GM12892 (cell line): Measurements from ENCODE around the gene GMNN.
"Not testable (repeated sequence)": the region's sequence is repeated elsewhere in the genome, so short reads cannot be mapped to it uniquely, and the experiment has no call there.

Experiments used
- POLR2AphosphoS5 ChIP-seq: IDR thresholded peaks from 2 replicates; pipeline ENCODE4 v1.6.1; 2011; ENCODE audit warnings: low read depth, low read length, control low read depth
- TAF1 ChIP-seq: IDR thresholded peaks from 2 replicates; pipeline ENCODE4 v1.6.1; 2011; ENCODE audit warnings: low read depth, mild to moderate bottlenecking, control low read depth, low read length, borderline replicate concordance

DNA sequence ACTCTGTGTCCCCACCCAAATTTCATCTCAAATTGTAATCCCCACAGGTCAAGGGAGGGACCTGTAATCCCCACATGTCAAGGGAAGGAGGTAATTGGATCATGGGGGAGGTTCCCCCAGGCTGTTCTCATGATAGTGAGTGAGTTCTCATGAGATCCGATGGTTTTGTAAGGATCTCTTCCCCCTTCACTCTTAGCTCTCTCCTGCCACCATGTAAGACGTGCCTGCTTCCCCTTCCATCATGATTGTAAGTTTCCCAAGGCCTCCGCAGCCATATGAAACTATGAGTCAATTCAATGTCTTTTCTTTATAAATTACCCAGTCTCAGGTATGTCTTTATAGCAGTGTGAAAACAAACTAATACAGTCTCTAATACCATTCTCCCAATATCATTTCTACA, 23.9 kb upstream of the GMNN start:
- not testable (repeated sequence) for TF ChIP-seq TAF1, POLR2AphosphoS5
